ENCODE results near the gene NEMP2.

Gene NEMP2, protein sequence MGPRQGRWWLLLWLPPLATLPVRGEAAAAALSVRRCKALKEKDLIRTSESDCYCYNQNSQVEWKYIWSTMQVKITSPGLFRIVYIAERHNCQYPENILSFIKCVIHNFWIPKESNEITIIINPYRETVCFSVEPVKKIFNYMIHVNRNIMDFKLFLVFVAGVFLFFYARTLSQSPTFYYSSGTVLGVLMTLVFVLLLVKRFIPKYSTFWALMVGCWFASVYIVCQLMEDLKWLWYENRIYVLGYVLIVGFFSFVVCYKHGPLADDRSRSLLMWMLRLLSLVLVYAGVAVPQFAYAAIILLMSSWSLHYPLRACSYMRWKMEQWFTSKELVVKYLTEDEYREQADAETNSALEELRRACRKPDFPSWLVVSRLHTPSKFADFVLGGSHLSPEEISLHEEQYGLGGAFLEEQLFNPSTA

DNA sequence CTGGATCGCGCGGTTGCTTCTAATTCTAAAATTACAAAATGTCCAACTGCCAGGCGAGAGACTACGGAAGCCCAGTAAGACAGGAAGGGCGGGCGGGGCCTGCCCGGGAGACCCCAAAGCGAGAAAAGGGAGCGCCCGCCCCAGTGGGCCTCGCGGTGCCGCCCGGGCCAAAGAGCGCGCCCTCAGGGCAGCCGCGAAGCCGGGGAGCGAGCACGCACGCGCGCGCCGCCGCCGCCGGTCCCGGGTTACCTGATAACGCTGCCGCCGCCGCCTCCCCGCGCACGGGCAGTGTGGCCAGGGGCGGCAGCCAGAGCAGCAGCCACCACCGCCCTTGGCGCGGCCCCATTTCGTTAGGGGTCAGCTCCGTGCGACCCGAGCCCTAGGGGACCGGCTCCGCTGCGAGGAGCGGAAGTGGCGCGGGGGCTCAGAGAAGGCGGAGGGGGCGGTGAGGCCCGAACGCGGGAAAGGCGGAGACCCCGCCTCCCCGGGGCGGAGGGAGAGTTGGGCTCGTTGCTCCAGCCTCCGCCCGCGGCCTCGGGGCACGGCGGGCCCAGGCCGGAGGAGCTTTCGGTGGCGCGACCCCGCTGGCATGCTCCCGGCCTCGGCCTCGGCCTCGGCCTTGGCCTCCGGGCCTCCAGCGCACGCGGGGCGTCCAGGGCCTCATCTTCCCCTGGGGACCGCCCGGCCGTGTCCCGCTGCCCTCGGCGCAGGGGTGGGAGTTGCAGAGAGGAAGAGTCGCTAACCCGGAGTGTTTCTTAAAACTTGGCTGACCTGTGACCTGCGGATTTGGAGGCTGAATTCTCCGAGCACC, at the start of gene NEMP2:
TSS of gene NEMP2 (minus strand) at position 413 of the 811 bp plus-strand sequence. CDS start at position 346, 67 bp downstream.
- Mint-ChIP-seq H3K4me3 (peak within 1 kb of the TSS; percentile 94), H3K27me3 (ENCODE audit: low read depth) (no peaks in the 10 kb centered on the region), H3K27ac (peak within 1 kb of the TSS; percentile 99), H3K9me3 (peaks cover 30% of the 10 kb centered on the region), H3K36me3 (ENCODE audit: low read depth) (peaks cover 37% of the 10 kb centered on the region), H3K4me1 (ENCODE audit: low read depth) (peaks cover 51% of the 10 kb centered on the region)

DNA sequence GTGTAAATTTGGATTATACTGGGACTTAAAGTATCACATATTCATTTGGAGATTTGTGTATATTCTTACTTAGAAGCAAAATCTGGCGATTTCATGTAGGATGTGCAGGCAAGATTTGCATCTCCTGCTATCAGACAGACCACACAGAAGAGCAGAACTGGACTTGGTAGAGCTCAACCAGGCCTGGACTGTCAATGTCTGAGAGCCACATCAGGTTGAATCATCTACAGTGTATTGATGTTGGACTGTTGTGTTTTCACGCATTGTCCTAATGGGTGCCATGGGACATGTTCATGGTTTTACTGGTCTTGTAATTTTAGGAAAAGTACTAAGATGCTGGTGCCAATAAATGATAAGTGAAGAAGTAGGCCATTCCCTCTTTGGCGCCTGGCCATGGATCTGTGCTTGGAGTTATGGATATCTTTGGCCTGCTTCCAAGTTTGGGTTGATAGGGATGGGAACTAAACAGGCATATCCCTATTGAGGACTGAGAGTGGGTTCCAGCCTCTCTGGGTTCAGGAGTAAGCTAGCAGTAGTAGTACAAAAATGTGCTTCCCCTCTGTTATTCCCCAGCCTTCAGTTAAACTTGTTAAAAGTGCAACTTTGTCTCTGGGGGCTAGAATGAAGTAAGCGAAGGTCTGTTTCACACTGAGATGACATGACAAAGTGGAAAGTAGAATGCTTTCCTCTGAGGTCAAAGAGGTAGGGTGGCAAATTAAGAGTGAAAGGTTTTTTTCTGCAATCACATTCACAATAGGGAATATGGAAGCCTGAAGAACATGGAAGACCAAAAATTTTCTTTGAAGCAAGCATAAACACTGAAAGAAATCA, 49.2 kb upstream of the NEMP2 start:
- no peak overlapping the region for H3K27ac Mint-ChIP-seq
- no peaks in the 10 kb centered on the region for H3K27me3 Mint-ChIP-seq (ENCODE audit: low read depth)
- H3K36me3 Mint-ChIP-seq (ENCODE audit: low read depth): peaks cover 1% of the 10 kb centered on the region
- no peaks in the 10 kb centered on the region for H3K9me3 Mint-ChIP-seq
- peaks cover 5% of the 10 kb centered on the region for H3K4me1 Mint-ChIP-seq (ENCODE audit: low read depth)
- no peak overlapping the region for H3K4me3 Mint-ChIP-seq

GRCh38 chr2:190582736-190583506, 48.4 kb upstream of the NEMP2 start:
- Mint-ChIP-seq H3K4me3 (no peak overlapping the region), H3K27me3 (ENCODE audit: low read depth) (no peaks in the 10 kb centered on the region), H3K27ac (no peak overlapping the region)

DNA sequence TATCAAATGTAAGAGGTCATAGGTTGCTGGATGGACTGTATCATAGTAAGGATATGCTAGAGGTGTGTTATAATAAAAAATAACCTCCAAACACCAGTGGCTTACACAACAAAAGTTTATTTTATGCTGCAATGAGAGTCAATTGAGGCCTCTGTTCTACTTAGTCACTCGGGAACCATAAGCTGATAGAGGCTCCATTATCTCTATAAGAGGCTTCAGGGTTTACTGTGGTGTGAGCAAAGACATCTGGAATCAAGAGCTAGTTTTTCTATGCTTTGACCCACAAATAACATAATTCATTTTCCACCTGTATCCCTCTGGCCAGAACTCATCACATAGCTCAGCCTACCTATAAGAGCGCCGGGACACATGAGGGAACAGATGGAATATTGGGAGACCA, 47.5 kb upstream of the NEMP2 start:
- Mint-ChIP-seq H3K4me3 (no peak overlapping the region), H3K4me1 (ENCODE audit: low read depth) (peaks cover 9% of the 10 kb centered on the region)

More at GRCh38 chr2:190582736-190583506, 48.4 kb upstream of the NEMP2 start:
- no peaks in the 10 kb centered on the region for H3K9me3 Mint-ChIP-seq
- H3K4me1 Mint-ChIP-seq (ENCODE audit: low read depth): peaks cover 9% of the 10 kb centered on the region
- H3K36me3 Mint-ChIP-seq (ENCODE audit: low read depth): peaks cover 1% of the 10 kb centered on the region

GRCh38 chr2:190579915-190580846, 45.7 kb upstream of the NEMP2 start:
- peaks cover 12% of the 10 kb centered on the region for H3K4me1 Mint-ChIP-seq (ENCODE audit: low read depth)
- H3K36me3 Mint-ChIP-seq (ENCODE audit: low read depth): peaks cover 1% of the 10 kb centered on the region
- no peak overlapping the region for H3K27ac Mint-ChIP-seq
- no peaks in the 10 kb centered on the region for H3K27me3 Mint-ChIP-seq (ENCODE audit: low read depth)
- H3K4me3 Mint-ChIP-seq: no peak overlapping the region
- H3K9me3 Mint-ChIP-seq: no peaks in the 10 kb centered on the region

More for the DNA sequence above, 47.5 kb upstream of the NEMP2 start:
- Mint-ChIP-seq H3K9me3 (no peaks in the 10 kb centered on the region), H3K27ac (no peak overlapping the region), H3K27me3 (ENCODE audit: low read depth) (no peaks in the 10 kb centered on the region), H3K36me3 (ENCODE audit: low read depth) (peaks cover 1% of the 10 kb centered on the region)

GRCh38 chr2:190579058-190579410, 44.5 kb upstream of the NEMP2 start:
- peaks cover 12% of the 10 kb centered on the region for H3K4me1 Mint-ChIP-seq (ENCODE audit: low read depth)
- no peaks in the 10 kb centered on the region for H3K27me3 Mint-ChIP-seq (ENCODE audit: low read depth)
- H3K9me3 Mint-ChIP-seq: no peaks in the 10 kb centered on the region
- no peak overlapping the region for H3K27ac Mint-ChIP-seq
- no peak overlapping the region for H3K4me3 Mint-ChIP-seq
- no peaks in the 10 kb centered on the region for H3K36me3 Mint-ChIP-seq (ENCODE audit: low read depth)

DNA sequence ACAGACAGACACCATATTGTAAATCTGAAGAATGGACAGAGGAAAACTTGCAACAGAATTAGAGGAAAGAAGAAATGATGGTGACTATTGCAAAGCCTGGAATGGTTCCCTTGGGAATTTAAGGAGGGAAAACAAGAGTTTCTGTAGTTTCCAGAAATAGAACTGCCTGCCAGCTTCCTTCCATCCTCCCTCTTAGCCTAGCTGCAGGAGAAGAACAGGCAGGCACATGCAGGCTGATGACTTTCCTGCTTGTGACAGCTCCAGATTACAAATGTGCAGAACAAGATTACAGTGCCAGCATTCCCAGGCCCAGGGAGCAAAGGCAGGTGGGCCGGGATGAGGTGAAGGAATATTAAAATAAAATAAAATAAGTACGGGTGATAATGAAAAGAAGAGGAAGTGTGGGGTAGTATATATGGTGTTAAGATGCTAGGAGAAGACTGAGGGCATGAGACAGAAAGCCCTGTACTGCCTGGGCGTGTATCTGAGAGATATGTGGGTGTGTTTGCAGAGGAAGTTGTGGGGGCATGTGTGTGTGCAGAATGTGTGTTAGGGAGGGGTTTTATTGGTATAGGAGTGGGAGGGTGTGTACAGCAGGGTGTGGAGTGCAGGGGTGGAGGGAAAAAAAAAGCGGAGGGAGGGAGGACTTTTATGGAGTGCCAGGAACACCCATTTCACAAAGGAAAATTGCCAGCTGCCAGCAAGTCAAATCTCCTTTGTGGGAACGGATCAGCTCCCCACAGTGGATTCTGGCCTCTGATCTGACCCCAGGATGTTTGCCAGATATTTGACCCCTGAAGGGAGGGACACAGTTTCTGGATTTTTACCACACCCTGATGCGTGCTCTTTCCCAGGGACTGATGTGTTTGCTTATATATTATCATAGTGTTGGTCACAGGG, 43.9 kb upstream of the NEMP2 start:
- no peak overlapping the region for H3K4me3 Mint-ChIP-seq
- no peaks in the 10 kb centered on the region for H3K27me3 Mint-ChIP-seq (ENCODE audit: low read depth)
- H3K36me3 Mint-ChIP-seq (ENCODE audit: low read depth): no peaks in the 10 kb centered on the region
- peaks cover 12% of the 10 kb centered on the region for H3K4me1 Mint-ChIP-seq (ENCODE audit: low read depth)
- H3K9me3 Mint-ChIP-seq: no peaks in the 10 kb centered on the region
- no peak overlapping the region for H3K27ac Mint-ChIP-seq

- Mint-ChIP-seq H3K36me3 (ENCODE audit: low read depth) (no peaks in the 10 kb centered on the region), H3K4me1 (ENCODE audit: low read depth) (peaks cover 12% of the 10 kb centered on the region), H3K9me3 (no peaks in the 10 kb centered on the region), H3K27me3 (ENCODE audit: low read depth) (no peaks in the 10 kb centered on the region), H3K27ac (no peak overlapping the region), H3K4me3 (no peak overlapping the region)
Observed at GRCh38 chr2:190576573-190576972, 42.1 kb upstream of the NEMP2 start.

GRCh38 chr2:190575263-190575662, 40.7 kb upstream of the NEMP2 start:
- no peaks in the 10 kb centered on the region for H3K27me3 Mint-ChIP-seq (ENCODE audit: low read depth)
- no peaks in the 10 kb centered on the region for H3K36me3 Mint-ChIP-seq (ENCODE audit: low read depth)
- H3K4me3 Mint-ChIP-seq: no peak overlapping the region
- H3K9me3 Mint-ChIP-seq: no peaks in the 10 kb centered on the region
- no peak overlapping the region for H3K27ac Mint-ChIP-seq
- peaks cover 12% of the 10 kb centered on the region for H3K4me1 Mint-ChIP-seq (ENCODE audit: low read depth)

- no peak overlapping the region for H3K27ac Mint-ChIP-seq
- H3K9me3 Mint-ChIP-seq: no peaks in the 10 kb centered on the region
- H3K36me3 Mint-ChIP-seq (ENCODE audit: low read depth): no peaks in the 10 kb centered on the region
- no peaks in the 10 kb centered on the region for H3K27me3 Mint-ChIP-seq (ENCODE audit: low read depth)
- no peak overlapping the region for H3K4me3 Mint-ChIP-seq
- H3K4me1 Mint-ChIP-seq (ENCODE audit: low read depth): peaks cover 12% of the 10 kb centered on the region
Observed at GRCh38 chr2:190574169-190574568, 39.6 kb upstream of the NEMP2 start.

DNA sequence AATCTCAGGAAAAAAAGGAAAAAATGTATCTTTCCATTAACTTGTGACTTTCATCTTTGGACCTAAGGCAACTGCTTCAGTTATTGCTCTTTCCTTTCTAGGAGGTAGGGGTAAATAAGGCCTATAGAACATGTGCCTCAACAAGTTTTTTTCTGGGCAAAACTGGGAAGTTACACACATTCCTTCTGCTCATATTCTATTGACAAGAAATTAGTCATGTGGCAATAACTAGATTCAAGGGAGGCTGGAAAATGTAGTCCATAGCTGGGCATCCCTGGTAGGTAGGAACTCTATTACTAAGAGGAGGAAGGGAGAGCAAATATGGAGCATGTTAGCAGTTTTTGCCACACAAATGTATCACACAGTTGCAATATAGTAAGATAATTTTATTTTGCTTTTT, 37.7 kb upstream of the NEMP2 start:
- Mint-ChIP-seq H3K4me1 (ENCODE audit: low read depth) (peaks cover 3% of the 10 kb centered on the region), H3K36me3 (ENCODE audit: low read depth) (peaks cover 6% of the 10 kb centered on the region), H3K4me3 (no peak overlapping the region), H3K9me3 (peaks cover 8% of the 10 kb centered on the region), H3K27me3 (ENCODE audit: low read depth) (no peaks in the 10 kb centered on the region), H3K27ac (no peak overlapping the region)

DNA sequence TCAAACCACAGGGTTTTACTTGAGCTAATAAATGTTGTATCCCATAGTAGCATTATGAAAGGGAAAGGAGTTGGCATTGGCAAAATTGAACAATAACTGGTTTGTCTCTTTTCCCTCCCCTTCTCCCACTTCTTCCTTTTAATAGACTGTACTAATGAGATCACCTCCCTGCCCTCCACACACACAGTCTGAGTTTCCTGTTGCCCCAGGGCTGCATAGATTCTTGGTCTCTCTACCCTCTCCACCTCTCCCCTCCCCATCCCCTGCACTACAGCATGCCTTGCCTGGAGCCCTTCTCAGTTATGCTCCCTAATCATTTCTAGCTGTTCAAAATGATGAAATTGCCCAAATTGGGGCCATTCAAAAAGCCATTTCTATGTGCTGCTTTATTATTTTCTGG, 37.2 kb upstream of the NEMP2 start:
- H3K4me1 Mint-ChIP-seq (ENCODE audit: low read depth): peaks cover 3% of the 10 kb centered on the region
- no peak overlapping the region for H3K4me3 Mint-ChIP-seq
- H3K27ac Mint-ChIP-seq: no peak overlapping the region
- peaks cover 9% of the 10 kb centered on the region for H3K36me3 Mint-ChIP-seq (ENCODE audit: low read depth)
- no peaks in the 10 kb centered on the region for H3K27me3 Mint-ChIP-seq (ENCODE audit: low read depth)
- peaks cover 14% of the 10 kb centered on the region for H3K9me3 Mint-ChIP-seq
